ENCODE data around the gene REELD1. TPM values are rescaled to one million over a fixed set of nuclear protein-coding genes. Genes with fewer than 3 reads are reported as not detected.

The REELD1 gene
- under 1 TPM in 2 of 9 donors, not detected in 7; 0.14 to 0.33 TPM for total RNA-seq
- 1 to 10 TPM in 1 of 3 donors, under 1 TPM in 2; 0.40 to 1.1 (median 0.80) TPM for polyA plus RNA-seq
- long read RNA-seq, donor 1 = 0 reads
- long read RNA-seq, donor 2 = 0 reads
- long read RNA-seq, donor 3 = 0 reads
- long read RNA-seq, donor 4 = 0 reads
- long read RNA-seq, donor 5 = 0 reads
- long read RNA-seq, donor 6 = 0 reads
- long read RNA-seq, donor 7 = 0 reads
- long read RNA-seq, donor 8 = 0 reads
- long read RNA-seq, donor 9 = 0 reads
- long read RNA-seq, donor 10 = 0 reads

GRCh38 chr4:146214238-146214637 is at the start of gene REELD1:
Gene REELD1 (plus strand): TSS chr4:146214538. CDS start chr4:146216953, 2,415 bp downstream.
- no peak within 1 kb of the TSS for H3K27ac ChIP-seq
- DNase-seq = no peak
- WGBS, 4 donors = 82 to 91% (median 88%) methylated on average over 5 of the region's 5 CpGs
- TF ChIP-seq POLR2A (IDR thresholded peaks at IDR 0.05) (no peak), CTCF (IDR thresholded peaks at IDR 0.05) (no peak)
- H3K27me3 ChIP-seq = no peaks in the 10 kb centered on the region
- H3K4me3 ChIP-seq = no peak within 1 kb of the TSS
- no peaks in the 10 kb centered on the region for H3K36me3 ChIP-seq (replicated peaks in 1 of 2)
- no peaks in the 10 kb centered on the region for H3K9me3 ChIP-seq (replicated peaks in 1 of 3)
- intact Hi-C loops (cut with DNase I) = no loop called here
- H3K4me1 ChIP-seq (replicated peaks in 1 of 2) = no peaks in the 10 kb centered on the region

GRCh38 chr4:146165221-146165620 is 49.1 kb upstream of the REELD1 start:
- Histone ChIP-seq H3K27me3 (no peaks in the 10 kb centered on the region), H3K4me3 (no peak overlapping the region), H3K9me3 (replicated peaks in 1 of 3) (no peaks in the 10 kb centered on the region), H3K36me3 (replicated peaks in 1 of 2) (no peaks in the 10 kb centered on the region), H3K27ac (no peak overlapping the region), H3K4me1 (replicated peaks in 1 of 2) (no peaks in the 10 kb centered on the region)
- 77 to 87% (median 84%) methylated on average over 1 of the region's 1 CpG for WGBS, 4 donors
- no peak for DNase-seq
- no peak for TF ChIP-seq POLR2A (IDR thresholded peaks at IDR 0.05)
- no peak for TF ChIP-seq CTCF (IDR thresholded peaks at IDR 0.05)
- intact Hi-C loops (cut with DNase I) = no loop called here

- H3K4me3 ChIP-seq = no peak overlapping the region
- DNase-seq = no peak
- H3K9me3 ChIP-seq (replicated peaks in 1 of 3) = no peaks in the 10 kb centered on the region
- H3K4me1 ChIP-seq (replicated peaks in 1 of 2) = no peaks in the 10 kb centered on the region
- H3K27me3 ChIP-seq = no peaks in the 10 kb centered on the region
- intact Hi-C loops (cut with DNase I) = no loop called here
- H3K27ac ChIP-seq = no peak overlapping the region
- no peak for TF ChIP-seq CTCF (IDR thresholded peaks at IDR 0.05)
- no peak for TF ChIP-seq POLR2A (IDR thresholded peaks at IDR 0.05)
- no peaks in the 10 kb centered on the region for H3K36me3 ChIP-seq (replicated peaks in 1 of 2)
Measured at GRCh38 chr4:146165840-146166239, 48.5 kb upstream of the REELD1 start.

GRCh38 chr4:146170149-146170548 is 44.2 kb upstream of the REELD1 start:
- Histone ChIP-seq H3K9me3 (replicated peaks in 1 of 3) (no peaks in the 10 kb centered on the region), H3K36me3 (replicated peaks in 1 of 2) (no peaks in the 10 kb centered on the region), H3K27ac (no peak overlapping the region), H3K4me3 (no peak overlapping the region), H3K27me3 (no peaks in the 10 kb centered on the region), H3K4me1 (replicated peaks in 1 of 2) (peaks cover 0 to 2% of the 10 kb centered on the region in 2 donors)
- DNase-seq = no peak
- intact Hi-C loops (cut with DNase I) = loop anchor here in 1 of 2 donors (10.0 kb wide), 1 partner anchor 225 kb away; no protein-coding TSS in a partner anchor
- 80 to 83% (median 81%) methylated on average over 3 of the region's 3 CpGs for WGBS, 4 donors
- TF ChIP-seq CTCF (IDR thresholded peaks at IDR 0.05) = no peak
- TF ChIP-seq POLR2A (IDR thresholded peaks at IDR 0.05) = no peak

Data from adrenal gland (tissue), 19 donors.